Liver (tissue), 9 donors: ENCODE results near the gene RBM47. TPM values are rescaled to one million over a fixed set of nuclear protein-coding genes. Genes with fewer than 3 reads are reported as not detected.

ENCODE experiments used
- DNase-seq: peaks from one replicate; pipeline ENCODE4 v3.0.0-alpha.2; 2017; ENCODE audit warnings: low spot score
- H3K27ac ChIP-seq, 2 donors: one replicate each; pipeline ENCODE4 v1.7.0; 2013; ENCODE audit warnings: inconsistent platforms in 2 of 2, low read length in 2 of 2, control low read depth in 1 of 2, low read depth in 1 of 2, mild to moderate bottlenecking in 1 of 2
- H3K27me3 ChIP-seq, 4 donors: one replicate each; pipeline versions ENCODE4 v1.6.1 to v1.7.0; 2013; ENCODE audit warnings: low read length in 3 of 4, inconsistent platforms in 1 of 4, mild to moderate bottlenecking in 1 of 4, moderate library complexity in 1 of 4; ENCODE audit not compliant: control insufficient read depth in 4 of 4, insufficient read depth in 4 of 4
- H3K36me3 ChIP-seq, 4 donors: one replicate each; pipeline versions ENCODE4 v1.6.1 to v1.7.0; 2013; ENCODE audit warnings: low read length in 3 of 4, mild to moderate bottlenecking in 3 of 4, low read depth in 1 of 4, moderate library complexity in 1 of 4; ENCODE audit not compliant: control insufficient read depth in 4 of 4, insufficient read depth in 3 of 4
- H3K4me1 ChIP-seq, 4 donors: one replicate each; pipeline versions ENCODE4 v1.6.1 to v1.7.0; 2013; ENCODE audit warnings: low read length in 3 of 4, mild to moderate bottlenecking in 3 of 4, moderate library complexity in 1 of 4; ENCODE audit not compliant: control insufficient read depth in 4 of 4, insufficient read depth in 4 of 4
- H3K4me3 ChIP-seq, 3 donors: one replicate each; pipeline versions ENCODE4 v1.6.1 to v1.7.0; 2013; ENCODE audit warnings: low read length in 3 of 3, control low read depth in 1 of 3, low read depth in 1 of 3, mild to moderate bottlenecking in 1 of 3
- H3K9ac ChIP-seq, 2 donors: one replicate each; pipeline ENCODE4 v1.7.0; 2013; ENCODE audit warnings: low read length in 2 of 2, mild to moderate bottlenecking in 2 of 2, moderate library complexity in 2 of 2, control low read depth in 1 of 2, low read depth in 1 of 2
- H3K9me3 ChIP-seq, 4 donors: one replicate each; pipeline versions ENCODE4 v1.6.1 to v1.7.0; 2013; ENCODE audit warnings: low read length in 3 of 4; ENCODE audit not compliant: control insufficient read depth in 4 of 4
- ATF3 ChIP-seq: IDR thresholded peaks from 2 replicates; pipeline ENCODE4 v1.6.1; 2016; ENCODE audit warnings: antibody characterized with exemption
- EGR1 ChIP-seq, 2 donors: IDR thresholded peaks; 2 replicates each; pipeline ENCODE4 v1.6.1; 2016 to 2018; ENCODE audit warnings: antibody characterized with exemption in 2 of 2, low read depth in 2 of 2
- FOXA1 ChIP-seq: IDR thresholded peaks from 2 replicates; pipeline ENCODE4 v1.6.1; 2016; ENCODE audit warnings: antibody characterized with exemption
- FOXA2 ChIP-seq: IDR thresholded peaks from 2 replicates; pipeline ENCODE4 v1.6.1; 2016; ENCODE audit warnings: antibody characterized with exemption
- GABPA ChIP-seq, 2 donors: IDR thresholded peaks in 1 of 2; conservative IDR thresholded peaks in 1 of 2; 2 replicates each; pipeline ENCODE4 v1.6.1; 2016; ENCODE audit warnings: antibody characterized with exemption in 2 of 2, mild to moderate bottlenecking in 1 of 2, moderate library complexity in 1 of 2
- HNF4A ChIP-seq, 2 donors: conservative IDR thresholded peaks; 2 replicates each; pipeline ENCODE4 v1.6.1; 2016; ENCODE audit warnings: antibody characterized with exemption in 2 of 2, mild to moderate bottlenecking in 2 of 2
- HNF4G ChIP-seq: IDR thresholded peaks from 2 replicates; pipeline ENCODE4 v1.6.1; 2016; ENCODE audit warnings: antibody characterized with exemption
- JUND ChIP-seq, 2 donors: IDR thresholded peaks; 2 replicates each; pipeline ENCODE4 v1.6.1; 2016; ENCODE audit warnings: antibody characterized with exemption in 2 of 2
- NR2F2 ChIP-seq: IDR thresholded peaks from 2 replicates; pipeline ENCODE4 v1.6.1; 2016; ENCODE audit warnings: antibody characterized with exemption
- RAD21 ChIP-seq, 2 donors: IDR thresholded peaks; 2 replicates each; pipeline ENCODE4 v1.6.1; 2016; ENCODE audit warnings: antibody characterized with exemption in 2 of 2, mild to moderate bottlenecking in 2 of 2
- RXRA ChIP-seq, 2 donors: IDR thresholded peaks; 2 replicates each; pipeline ENCODE4 v1.6.1; 2017 to 2018; ENCODE audit warnings: antibody characterized with exemption in 2 of 2, mild to moderate bottlenecking in 1 of 2
- SP1 ChIP-seq: IDR thresholded peaks from 2 replicates; pipeline ENCODE4 v1.6.1; 2018; ENCODE audit warnings: antibody characterized with exemption, mild to moderate bottlenecking
- TAF1 ChIP-seq: conservative IDR thresholded peaks from 2 replicates; pipeline ENCODE4 v1.6.1; 2016; ENCODE audit warnings: antibody characterized with exemption, mild to moderate bottlenecking
- YY1 ChIP-seq: IDR thresholded peaks from 2 replicates; pipeline ENCODE4 v1.6.1; 2016; ENCODE audit warnings: antibody characterized with exemption, mild to moderate bottlenecking
- ZBTB33 ChIP-seq: IDR thresholded peaks from 2 replicates; pipeline ENCODE4 v1.6.1; 2016; ENCODE audit warnings: antibody characterized with exemption
- WGBS: extraction: QIAGEN DNeasy Blood & Tissue Kit; methylation state at CpG from one replicate; pipeline ENCODE4 v1.1.7; 2013; 5-methylcytosine and 5-hydroxymethylcytosine counted together
- polyA plus RNA-seq, 2 donors: library from polyadenylated mRNA; stranded (reverse) in 1 of 2; unstranded in 1 of 2; fragments of 200-250 nt in 1 of 2; fragments of >200 nt in 1 of 2; fragmentation: Nextera tagmentation in 1 of 2; extraction: Ambion mirVana in 1 of 2; gene quantifications; one replicate each; pipeline versions ENCODE4 v1.2.1 to v1.2.3, GENCODE V29; 2013 to 2015
- total RNA-seq, 2 donors: library from RNA; depleted of rRNA; stranded (reverse); fragments of >200 nt; gene quantifications; one replicate each; pipeline ENCODE4 v1.2.3, GENCODE V29; 2014
- TF ChIP-seq, protein P1 (sequence below): IDR thresholded peaks from 2 replicates; pipeline ENCODE4 v1.6.1; 2016; ENCODE audit warnings: antibody characterized with exemption, mild to moderate bottlenecking
- TF ChIP-seq, protein P2 (sequence below): fragments of 150-350 bp; IDR thresholded peaks from 2 replicates; pipeline ENCODE4 v1.5.1; 2017; ENCODE audit warnings: improper control_type of control experiment, low read depth, low read length; ENCODE audit not compliant: missing input control
- TF ChIP-seq, protein P3 (sequence below): IDR thresholded peaks from 2 replicates; pipeline ENCODE4 v1.6.1; 2016; ENCODE audit warnings: antibody characterized with exemption
- donor health status: healthy.
- donor health status: healthy.
- donor health status: healthy.
- donor health status: healthy.
- donor health status: healthy.

The RBM47 gene
- total and polyA plus RNA-seq, 4 donors = 16.5 to 81.2 (median 24.7) TPM

- H3K4me1 ChIP-seq = peaks cover 9 to 69% (median 36%) of the 10 kb centered on the region in 4 donors
- no peak for DNase-seq
- TF ChIP-seq, protein P1, sequence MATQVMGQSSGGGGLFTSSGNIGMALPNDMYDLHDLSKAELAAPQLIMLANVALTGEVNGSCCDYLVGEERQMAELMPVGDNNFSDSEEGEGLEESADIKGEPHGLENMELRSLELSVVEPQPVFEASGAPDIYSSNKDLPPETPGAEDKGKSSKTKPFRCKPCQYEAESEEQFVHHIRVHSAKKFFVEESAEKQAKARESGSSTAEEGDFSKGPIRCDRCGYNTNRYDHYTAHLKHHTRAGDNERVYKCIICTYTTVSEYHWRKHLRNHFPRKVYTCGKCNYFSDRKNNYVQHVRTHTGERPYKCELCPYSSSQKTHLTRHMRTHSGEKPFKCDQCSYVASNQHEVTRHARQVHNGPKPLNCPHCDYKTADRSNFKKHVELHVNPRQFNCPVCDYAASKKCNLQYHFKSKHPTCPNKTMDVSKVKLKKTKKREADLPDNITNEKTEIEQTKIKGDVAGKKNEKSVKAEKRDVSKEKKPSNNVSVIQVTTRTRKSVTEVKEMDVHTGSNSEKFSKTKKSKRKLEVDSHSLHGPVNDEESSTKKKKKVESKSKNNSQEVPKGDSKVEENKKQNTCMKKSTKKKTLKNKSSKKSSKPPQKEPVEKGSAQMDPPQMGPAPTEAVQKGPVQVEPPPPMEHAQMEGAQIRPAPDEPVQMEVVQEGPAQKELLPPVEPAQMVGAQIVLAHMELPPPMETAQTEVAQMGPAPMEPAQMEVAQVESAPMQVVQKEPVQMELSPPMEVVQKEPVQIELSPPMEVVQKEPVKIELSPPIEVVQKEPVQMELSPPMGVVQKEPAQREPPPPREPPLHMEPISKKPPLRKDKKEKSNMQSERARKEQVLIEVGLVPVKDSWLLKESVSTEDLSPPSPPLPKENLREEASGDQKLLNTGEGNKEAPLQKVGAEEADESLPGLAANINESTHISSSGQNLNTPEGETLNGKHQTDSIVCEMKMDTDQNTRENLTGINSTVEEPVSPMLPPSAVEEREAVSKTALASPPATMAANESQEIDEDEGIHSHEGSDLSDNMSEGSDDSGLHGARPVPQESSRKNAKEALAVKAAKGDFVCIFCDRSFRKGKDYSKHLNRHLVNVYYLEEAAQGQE = no peak
- TF ChIP-seq HNF4A (conservative IDR thresholded peaks at IDR 0.05) (no peak), YY1 (no peak), HNF4G (no peak), FOXA2 (no peak), FOXA1 (no peak), TAF1 (no peak), RAD21 (IDR thresholded peaks at IDR 0.05) (no peak), ZBTB33 (no peak), SP1 (no peak), JUND (IDR thresholded peaks at IDR 0.05) (no peak), EGR1 (IDR thresholded peaks at IDR 0.05; ENCODE audit: low read depth in 2 of 2) (no peak), GABPA (IDR thresholded peaks at IDR 0.05 in 1 of 2, conservative IDR thresholded peaks at IDR 0.05 in 1 of 2) (no peak)
- TF ChIP-seq, protein P2, sequence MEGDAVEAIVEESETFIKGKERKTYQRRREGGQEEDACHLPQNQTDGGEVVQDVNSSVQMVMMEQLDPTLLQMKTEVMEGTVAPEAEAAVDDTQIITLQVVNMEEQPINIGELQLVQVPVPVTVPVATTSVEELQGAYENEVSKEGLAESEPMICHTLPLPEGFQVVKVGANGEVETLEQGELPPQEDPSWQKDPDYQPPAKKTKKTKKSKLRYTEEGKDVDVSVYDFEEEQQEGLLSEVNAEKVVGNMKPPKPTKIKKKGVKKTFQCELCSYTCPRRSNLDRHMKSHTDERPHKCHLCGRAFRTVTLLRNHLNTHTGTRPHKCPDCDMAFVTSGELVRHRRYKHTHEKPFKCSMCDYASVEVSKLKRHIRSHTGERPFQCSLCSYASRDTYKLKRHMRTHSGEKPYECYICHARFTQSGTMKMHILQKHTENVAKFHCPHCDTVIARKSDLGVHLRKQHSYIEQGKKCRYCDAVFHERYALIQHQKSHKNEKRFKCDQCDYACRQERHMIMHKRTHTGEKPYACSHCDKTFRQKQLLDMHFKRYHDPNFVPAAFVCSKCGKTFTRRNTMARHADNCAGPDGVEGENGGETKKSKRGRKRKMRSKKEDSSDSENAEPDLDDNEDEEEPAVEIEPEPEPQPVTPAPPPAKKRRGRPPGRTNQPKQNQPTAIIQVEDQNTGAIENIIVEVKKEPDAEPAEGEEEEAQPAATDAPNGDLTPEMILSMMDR = no peak
- TF ChIP-seq, protein P3, sequence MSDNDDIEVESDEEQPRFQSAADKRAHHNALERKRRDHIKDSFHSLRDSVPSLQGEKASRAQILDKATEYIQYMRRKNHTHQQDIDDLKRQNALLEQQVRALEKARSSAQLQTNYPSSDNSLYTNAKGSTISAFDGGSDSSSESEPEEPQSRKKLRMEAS = no peak
- peaks cover 0 to 5% (median under 1%) of the 10 kb centered on the region in 4 donors for H3K36me3 ChIP-seq
- H3K9ac ChIP-seq = peak overlapping the region; percentile 27 to 77
- no peaks in the 10 kb centered on the region for H3K9me3 ChIP-seq
- H3K27me3 ChIP-seq = no peaks in the 10 kb centered on the region
- H3K4me3 ChIP-seq = no peak overlapping the region
- peak overlapping the region; percentile 66 to 73 for H3K27ac ChIP-seq
- 54% methylated on average over 1 of the region's 1 CpG for WGBS
Measured at GRCh38 chr4:40458109-40458508, 171.6 kb downstream of the RBM47 start.

DNA sequence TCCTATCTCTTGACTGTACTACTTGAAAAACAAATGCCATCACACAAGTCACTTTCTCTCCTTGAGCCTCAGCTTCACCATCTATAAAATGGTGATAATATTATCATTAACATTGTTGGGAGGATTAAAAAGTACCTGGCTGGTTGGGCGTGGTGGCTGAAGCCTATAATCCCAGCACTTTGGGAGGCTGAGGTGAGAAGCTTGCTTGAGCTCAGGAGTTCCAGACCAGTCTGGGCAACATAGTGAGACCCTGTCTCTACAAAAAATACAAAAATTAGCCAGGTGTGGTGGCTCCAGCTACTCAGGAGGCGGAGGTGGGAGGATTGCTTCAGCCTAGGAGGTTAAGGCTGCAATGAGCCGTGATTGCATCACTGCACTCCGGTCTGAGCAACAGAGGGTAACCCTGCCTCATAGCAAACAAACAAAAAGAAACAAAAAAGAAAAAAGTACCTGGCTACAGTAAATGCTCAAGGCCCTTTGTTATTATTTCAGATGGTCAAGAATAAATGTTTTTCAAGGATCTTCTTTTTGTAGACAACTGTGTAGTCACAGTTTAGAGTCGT lies 174.2 kb downstream of the RBM47 start:
- H3K4me3 ChIP-seq = no peak overlapping the region
- WGBS = 50% methylated on average over 5 of the region's 5 CpGs
- H3K9ac ChIP-seq = peak overlapping the region in 1 of 2 donors; percentile 86
- peaks cover 9 to 66% (median 43%) of the 10 kb centered on the region in 4 donors for H3K4me1 ChIP-seq
- no peaks in the 10 kb centered on the region for H3K9me3 ChIP-seq
- H3K27me3 ChIP-seq = no peaks in the 10 kb centered on the region
- H3K27ac ChIP-seq = peak overlapping the region; percentile 49 to 82
- DNase-seq = peak; percentile 41
- H3K36me3 ChIP-seq = peaks cover 0 to 2% (median 0%) of the 10 kb centered on the region in 4 donors
- TF ChIP-seq HNF4A (conservative IDR thresholded peaks at IDR 0.05) = peak; percentile 74 to 81
- TF ChIP-seq, protein P2 = no peak
- TF ChIP-seq FOXA2 = no peak
- TF ChIP-seq YY1 = peak; percentile 39
- peak; percentile 72 to 76 for TF ChIP-seq RXRA (IDR thresholded peaks at IDR 0.05)
- no peak for TF ChIP-seq TAF1
- peak; percentile 18 for TF ChIP-seq ZBTB33
- peak; percentile 55 to 82 for TF ChIP-seq JUND (IDR thresholded peaks at IDR 0.05)
- peak; percentile 51 for TF ChIP-seq SP1
- TF ChIP-seq NR2F2 = peak; percentile 24
- TF ChIP-seq FOXA1 = no peak
- no peak for TF ChIP-seq EGR1 (IDR thresholded peaks at IDR 0.05; ENCODE audit: low read depth in 2 of 2)
- peak; percentile 29 for TF ChIP-seq HNF4G
- TF ChIP-seq, protein P3 = peak; percentile 43
- TF ChIP-seq ATF3 = peak; percentile 93
